ENCODE results near the gene KHDRBS1.

The KHDRBS1 gene

GRCh38 chr1:32091591-32091990 lies 77.9 kb downstream of the KHDRBS1 start:
- H4K20me1 ChIP-seq (ENCODE audit: insufficient read depth, low read length, poor library complexity, severe bottlenecking) = no peaks in the 10 kb centered on the region
- H3K4me2 ChIP-seq (ENCODE audit: low read depth, low read length, poor library complexity, severe bottlenecking) = no peak overlapping the region
- no peak overlapping the region for H3K4me3 ChIP-seq (ENCODE audit: low read length, poor library complexity, severe bottlenecking)
- H3K27me3 ChIP-seq (ENCODE audit: insufficient read depth, low read length, poor library complexity, severe bottlenecking) = no peaks in the 10 kb centered on the region
- TF ChIP-seq EZH2phosphoT487 (IDR thresholded peaks at IDR 0.05; ENCODE audit: borderline replicate concordance) (no peak), CTCF (conservative IDR thresholded peaks at IDR 0.05; ENCODE audit: low read length) (no peak)
- no peaks in the 10 kb centered on the region for H3F3A ChIP-seq (ENCODE audit: low read depth)
- no peaks in the 10 kb centered on the region for H3K4me1 ChIP-seq (ENCODE audit: insufficient read depth, low read length, poor library complexity, severe bottlenecking)
- H2AFZ ChIP-seq (ENCODE audit: low read length) = no peak overlapping the region
- H3K79me2 ChIP-seq (ENCODE audit: insufficient read depth, low read length) = no peaks in the 10 kb centered on the region
- H3K9ac ChIP-seq (ENCODE audit: low read depth, low read length, poor library complexity, severe bottlenecking) = no peak overlapping the region
- no peaks in the 10 kb centered on the region for H3K9me2 ChIP-seq (replicated peaks; ENCODE audit: low read depth, low read length)
- no peaks in the 10 kb centered on the region for H3K9me3 ChIP-seq (ENCODE audit: insufficient read depth, low read depth, low read length)
- H3K36me3 ChIP-seq (ENCODE audit: insufficient read depth, low read length) = peaks cover 47% of the 10 kb centered on the region; the same call in 1 of the 2 replicates

Data from Loucy (cell line).